Measurements from ENCODE around the gene GJA1.

- no peak for TF ChIP-seq POLR2A (IDR thresholded peaks at IDR 0.05; ENCODE audit: low read length)
- no peak for TF ChIP-seq GATA1 (IDR thresholded peaks at IDR 0.05; ENCODE audit: low read depth, low read length)
These were observed 47.3 kb downstream of the GJA1 start for GRCh38 chr6:121482751-121483150.

Measured in erythroblast (primary cell).